GM20000 (cell line): ENCODE data around the gene RLBP1.
"Not testable (repeated sequence)": the region's sequence is repeated elsewhere in the genome, so short reads cannot be mapped to it uniquely, and the experiment has no call there.

Experiments
- DNase-seq: peaks from one replicate; pipeline ENCODE4 v3.0.0; 2012; ENCODE audit warnings: low spot score
- TF ChIP-seq, protein P1 (sequence below): IDR thresholded peaks from 2 replicates; pipeline ENCODE4 v1.5.1; 2012; ENCODE audit warnings: mild to moderate bottlenecking, control low read depth; ENCODE audit errors: extremely low read depth, missing control alignments

The RLBP1 gene

DNA sequence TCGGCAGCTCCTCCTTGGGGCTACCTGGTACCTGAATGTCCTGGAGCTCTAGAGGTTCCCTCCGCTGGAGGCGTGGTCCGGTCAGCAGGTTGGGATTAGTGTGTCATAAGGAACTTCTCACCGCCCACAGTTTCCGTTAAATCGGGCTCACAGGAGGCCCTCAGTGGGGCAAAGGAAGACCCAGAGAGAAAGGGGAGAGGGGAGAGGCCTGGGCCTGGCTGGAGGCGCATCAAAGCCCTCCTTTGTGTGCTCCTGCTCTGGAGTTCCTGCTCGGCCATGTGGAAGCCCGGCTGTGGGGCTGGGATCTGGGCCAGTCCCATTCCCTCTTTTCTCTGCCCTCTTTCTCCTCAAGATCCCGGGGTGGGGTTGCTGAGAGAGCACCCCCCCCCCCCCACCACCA, at the start of gene RLBP1:
Gene RLBP1 (minus strand): TSS at position 37 of the 400 bp plus-strand sequence. CDS start 2,604 bp downstream, outside the sequence.
- no peak for DNase-seq
- TF ChIP-seq, protein P1, sequence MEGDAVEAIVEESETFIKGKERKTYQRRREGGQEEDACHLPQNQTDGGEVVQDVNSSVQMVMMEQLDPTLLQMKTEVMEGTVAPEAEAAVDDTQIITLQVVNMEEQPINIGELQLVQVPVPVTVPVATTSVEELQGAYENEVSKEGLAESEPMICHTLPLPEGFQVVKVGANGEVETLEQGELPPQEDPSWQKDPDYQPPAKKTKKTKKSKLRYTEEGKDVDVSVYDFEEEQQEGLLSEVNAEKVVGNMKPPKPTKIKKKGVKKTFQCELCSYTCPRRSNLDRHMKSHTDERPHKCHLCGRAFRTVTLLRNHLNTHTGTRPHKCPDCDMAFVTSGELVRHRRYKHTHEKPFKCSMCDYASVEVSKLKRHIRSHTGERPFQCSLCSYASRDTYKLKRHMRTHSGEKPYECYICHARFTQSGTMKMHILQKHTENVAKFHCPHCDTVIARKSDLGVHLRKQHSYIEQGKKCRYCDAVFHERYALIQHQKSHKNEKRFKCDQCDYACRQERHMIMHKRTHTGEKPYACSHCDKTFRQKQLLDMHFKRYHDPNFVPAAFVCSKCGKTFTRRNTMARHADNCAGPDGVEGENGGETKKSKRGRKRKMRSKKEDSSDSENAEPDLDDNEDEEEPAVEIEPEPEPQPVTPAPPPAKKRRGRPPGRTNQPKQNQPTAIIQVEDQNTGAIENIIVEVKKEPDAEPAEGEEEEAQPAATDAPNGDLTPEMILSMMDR: no peak

DNA sequence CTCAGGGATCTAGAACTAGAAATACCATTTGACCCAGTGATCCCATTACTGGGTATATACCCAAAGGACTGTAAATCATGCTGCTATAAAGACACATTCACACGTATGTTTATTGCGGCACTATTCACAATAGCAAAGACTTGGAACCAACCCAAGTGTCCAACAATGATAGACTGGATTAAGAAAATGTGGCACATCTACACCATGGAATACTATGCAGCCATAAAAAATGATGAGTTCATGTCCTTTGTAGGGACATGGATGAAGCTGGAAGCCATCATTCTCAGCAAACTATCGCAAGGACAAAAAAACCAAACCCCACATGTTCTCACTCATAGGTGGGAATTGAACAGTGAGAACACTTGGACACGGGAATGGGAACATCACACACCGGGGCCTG, 28.8 kb upstream of the RLBP1 start:
- not testable (repeated sequence) for DNase-seq

DNA sequence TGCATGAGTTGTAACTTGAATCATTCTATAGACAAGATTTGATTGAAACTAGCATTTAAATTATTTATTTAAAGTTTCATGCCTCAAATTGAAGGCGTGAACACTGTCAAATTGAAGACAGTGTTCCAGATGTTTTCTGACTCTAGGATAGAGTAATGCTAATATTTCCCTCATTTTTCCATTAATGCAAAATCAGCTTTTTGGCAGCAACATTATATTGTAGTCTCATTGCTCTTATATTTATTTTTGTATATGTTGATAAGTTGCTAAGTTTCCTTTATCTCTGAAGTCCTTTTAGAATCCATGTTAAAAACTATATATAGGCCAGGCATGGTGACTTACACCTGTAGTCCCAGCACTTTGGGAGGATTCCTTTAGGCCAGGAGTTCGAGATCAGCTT, 27.2 kb upstream of the RLBP1 start:
- TF ChIP-seq, protein P1: no peak
- DNase-seq: no peak

DNA sequence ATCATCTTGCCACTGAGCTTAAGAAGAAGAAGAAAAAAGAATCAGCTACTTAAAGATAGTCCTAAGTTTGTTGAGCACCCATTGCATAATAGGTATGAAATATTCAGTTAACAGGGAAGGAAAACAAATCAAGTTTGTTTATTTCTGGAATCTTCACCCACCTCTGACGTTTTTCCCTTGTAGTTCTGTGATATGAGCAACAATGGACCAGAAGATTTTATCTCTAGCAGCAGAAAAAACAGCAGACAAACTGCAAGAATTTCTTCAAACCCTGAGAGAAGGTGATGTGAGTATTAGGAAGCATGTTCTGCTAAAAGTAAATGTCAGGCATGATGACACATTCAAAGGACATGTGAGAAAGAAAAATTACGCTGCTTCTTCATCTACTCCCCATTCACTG, 26.1 kb upstream of the RLBP1 start:
- TF ChIP-seq, protein P1: no peak
- no peak for DNase-seq

DNA sequence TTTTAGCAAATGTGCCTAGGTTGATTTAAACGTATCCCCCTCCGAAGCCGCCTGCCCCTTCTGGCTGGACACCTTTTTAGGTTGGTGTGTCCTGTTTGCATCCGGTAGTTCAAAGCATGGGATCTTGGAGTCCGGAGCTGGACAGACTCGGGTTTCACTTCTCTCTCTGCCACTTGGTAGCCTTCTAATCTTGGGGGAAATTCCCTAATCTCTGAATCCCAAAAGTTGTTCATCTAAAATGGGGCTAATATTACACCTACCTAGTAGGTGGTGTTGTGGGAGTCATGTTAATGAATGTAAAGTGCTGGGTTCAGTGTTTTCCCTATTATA, 23.2 kb upstream of the RLBP1 start:
- DNase-seq: no peak
- TF ChIP-seq, protein P1: no peak

DNA sequence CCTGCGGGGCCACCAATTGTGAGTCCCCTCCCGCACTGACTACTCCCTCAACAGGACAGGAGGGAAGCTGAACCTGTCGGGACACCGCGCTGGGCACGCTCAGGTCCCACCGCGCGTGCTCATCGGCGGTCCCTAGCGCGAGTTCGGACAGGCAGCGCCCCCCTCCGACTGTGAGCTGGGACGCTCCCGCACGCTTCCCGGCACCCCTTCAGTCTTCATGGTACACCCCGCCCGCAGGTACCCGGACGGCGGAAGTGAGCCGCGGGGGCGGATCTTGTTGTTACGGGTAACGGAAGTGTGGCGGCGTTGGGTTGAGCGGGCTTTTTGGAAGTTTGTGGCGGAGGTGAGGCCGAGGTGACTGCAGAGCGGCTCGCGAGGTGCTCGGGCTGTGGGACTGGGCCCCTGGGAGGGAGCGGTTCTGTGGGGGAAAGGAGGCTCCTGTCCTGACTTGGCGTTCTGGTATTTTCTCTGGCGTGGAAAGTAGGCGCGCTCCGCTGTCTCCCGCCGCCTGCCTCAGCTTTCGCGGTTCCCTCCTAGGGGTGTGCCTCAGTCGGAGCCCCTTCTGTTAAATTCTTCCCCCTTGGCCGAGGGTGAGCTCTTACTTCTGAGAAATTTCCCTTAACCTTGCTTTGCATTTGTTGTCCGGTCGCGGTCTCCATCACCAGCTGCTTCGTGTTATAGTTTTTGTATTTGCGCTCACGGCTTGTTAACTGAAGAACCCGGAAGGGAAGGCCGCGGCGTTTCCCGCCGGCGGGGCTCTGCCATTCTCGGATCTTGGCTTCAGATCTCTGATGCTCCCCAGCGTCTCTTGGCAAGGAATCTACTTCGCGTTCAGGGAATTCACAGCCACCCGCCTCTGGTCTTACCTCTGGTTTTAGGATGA, 22.6 kb upstream of the RLBP1 start, which contains the start of gene FANCI:
Gene FANCI (plus strand): TSS at position 289 of the 883 bp plus-strand sequence. CDS start 3,669 bp downstream, outside the sequence.
- TF ChIP-seq, protein P1: peak; percentile 59
- DNase-seq: peak; percentile 91

DNA sequence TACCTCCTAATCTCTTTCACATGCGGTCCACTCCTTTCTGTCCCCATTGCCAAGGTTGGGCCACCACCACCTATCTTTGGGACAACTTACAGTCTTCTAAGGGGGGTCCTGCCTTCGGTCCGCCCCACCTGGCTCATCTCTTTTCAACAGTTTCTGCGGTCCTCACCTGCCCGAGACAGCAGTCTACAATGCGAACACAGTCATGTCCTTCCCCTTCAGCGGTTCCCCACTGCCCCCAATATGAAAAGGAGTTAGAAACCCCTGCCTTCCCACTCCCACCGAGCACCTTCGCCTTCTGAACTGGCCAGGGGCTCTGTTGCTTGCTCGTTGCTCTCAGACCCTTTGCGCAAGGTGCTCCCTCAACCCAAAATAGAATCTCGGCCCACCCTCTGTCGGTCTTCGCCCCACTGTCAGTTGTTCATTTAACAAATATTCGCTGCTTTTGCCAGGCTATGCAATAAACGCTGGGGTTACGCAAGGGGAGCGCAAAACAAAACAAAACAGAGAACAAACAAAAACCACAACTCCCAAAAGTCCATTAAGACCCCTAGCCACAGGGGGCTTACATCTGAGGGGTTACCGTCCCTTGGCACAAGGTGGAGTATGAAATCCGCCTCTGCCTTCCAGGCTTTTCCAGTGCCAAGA, 21.8 kb upstream of the RLBP1 start:
- DNase-seq: no peak
- TF ChIP-seq, protein P1: no peak

DNA sequence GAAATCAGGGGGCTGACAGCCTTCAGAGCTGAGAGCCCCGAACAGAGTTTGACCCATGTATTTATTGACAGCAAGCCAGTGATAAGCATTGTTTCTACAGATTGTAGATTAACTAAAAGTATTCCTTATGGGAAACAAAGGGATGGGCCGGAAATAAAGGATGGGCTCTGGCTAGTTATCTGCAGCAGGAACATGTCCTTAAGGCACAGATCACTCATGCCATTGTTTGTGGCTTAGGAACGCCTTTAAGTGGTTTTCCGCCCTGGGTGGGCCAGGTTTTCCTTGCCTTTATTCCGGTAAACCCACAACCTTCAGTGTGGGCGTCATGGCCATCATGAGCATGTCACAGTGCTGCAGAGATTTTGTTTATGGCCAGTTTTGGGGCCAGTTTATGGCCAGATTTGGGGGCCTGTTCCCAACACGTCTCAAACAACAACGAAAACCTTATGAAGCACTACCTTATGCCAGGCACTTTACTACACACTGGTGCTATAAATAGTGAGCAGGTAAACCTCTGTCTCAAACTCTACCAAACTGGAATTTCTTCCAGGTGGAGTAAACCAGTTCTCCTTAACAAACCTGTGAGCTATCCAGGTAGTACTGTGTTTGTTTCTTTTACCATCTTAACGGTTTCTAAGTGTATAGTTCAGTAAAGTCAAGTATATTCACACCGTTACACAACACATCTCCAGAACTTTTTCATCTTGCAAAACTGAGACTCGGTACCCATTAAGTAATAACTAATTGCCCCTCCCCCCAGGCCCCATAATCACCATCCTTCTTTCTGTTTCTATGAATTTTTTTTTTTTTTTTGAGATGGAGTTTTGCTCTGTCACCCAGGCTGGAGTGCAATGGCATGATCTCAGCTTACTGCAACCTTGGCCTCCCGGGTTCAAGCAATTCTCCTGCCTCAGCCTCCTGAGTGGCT, 18.8 kb upstream of the RLBP1 start:
- DNase-seq: not testable (repeated sequence)
